ENCODE measurements around the gene FKBP1C. TPM values are rescaled to one million over a fixed set of nuclear protein-coding genes. Genes with fewer than 3 reads are reported as not detected.
"Not testable (repeated sequence)": the region's sequence is repeated elsewhere in the genome, so short reads cannot be mapped to it uniquely, and the experiment has no call there.

Gene FKBP1C
- 0.21 TPM in 1 of 2 replicates, not detected in the other for total RNA-seq (2014; rRNA removed; shearing (Covaris generic))

GRCh38 chr6:63211343-63211742, at the start of gene FKBP1C:
FKBP1C (plus strand) TSS chr6:63211469.
- DNase-seq (ENCODE audit: low read depth): not testable (repeated sequence)

GRCh38 chr6:63164047-63164803, 47.0 kb upstream of the FKBP1C start:
- not testable (repeated sequence) for DNase-seq (ENCODE audit: low read depth)

- no peak for DNase-seq (ENCODE audit: low read depth)
Observed at GRCh38 chr6:63174173-63174572, 37.1 kb upstream of the FKBP1C start.

- no peak for DNase-seq (ENCODE audit: low read depth)
Observed at GRCh38 chr6:63176181-63176580, 35.1 kb upstream of the FKBP1C start.

GRCh38 chr6:63180367-63180766, 30.9 kb upstream of the FKBP1C start:
- no peak for DNase-seq (ENCODE audit: low read depth)

- DNase-seq (ENCODE audit: low read depth): no peak
Observed at GRCh38 chr6:63186970-63187369, 24.3 kb upstream of the FKBP1C start.

- DNase-seq (ENCODE audit: low read depth): no peak
Observed at GRCh38 chr6:63188828-63189227, 22.4 kb upstream of the FKBP1C start.

- no peak for DNase-seq (ENCODE audit: low read depth)
Observed at GRCh38 chr6:63193324-63193723, 17.9 kb upstream of the FKBP1C start.

- DNase-seq (ENCODE audit: low read depth): no peak
Observed at GRCh38 chr6:63197741-63198140, 13.5 kb upstream of the FKBP1C start.

- DNase-seq (ENCODE audit: low read depth): no peak
Observed at GRCh38 chr6:63213325-63213724, 2.1 kb downstream of the FKBP1C start.

GRCh38 chr6:63214816-63215215, 3.5 kb downstream of the FKBP1C start:
- DNase-seq (ENCODE audit: low read depth): no peak

- no peak for DNase-seq (ENCODE audit: low read depth)
Observed at GRCh38 chr6:63224179-63224578, 12.9 kb downstream of the FKBP1C start.

GRCh38 chr6:63225987-63226386, 14.7 kb downstream of the FKBP1C start:
- DNase-seq (ENCODE audit: low read depth): not testable (repeated sequence)

GRCh38 chr6:63227928-63228894, 16.9 kb downstream of the FKBP1C start:
- DNase-seq (ENCODE audit: low read depth): not testable (repeated sequence)

GRCh38 chr6:63230027-63230426, 18.8 kb downstream of the FKBP1C start:
- DNase-seq (ENCODE audit: low read depth): not testable (repeated sequence)

GRCh38 chr6:63230511-63230910, 19.2 kb downstream of the FKBP1C start:
- DNase-seq (ENCODE audit: low read depth): not testable (repeated sequence)

GRCh38 chr6:63236398-63236817, 25.1 kb downstream of the FKBP1C start:
- DNase-seq (ENCODE audit: low read depth): no peak

- no peak for DNase-seq (ENCODE audit: low read depth)
Observed at GRCh38 chr6:63245420-63245819, 34.2 kb downstream of the FKBP1C start.

GRCh38 chr6:63245909-63246308, 34.6 kb downstream of the FKBP1C start:
- DNase-seq (ENCODE audit: low read depth): no peak

GRCh38 chr6:63246581-63246980, 35.3 kb downstream of the FKBP1C start:
- DNase-seq (ENCODE audit: low read depth): no peak

GRCh38 chr6:63249875-63250482, 38.7 kb downstream of the FKBP1C start:
- no peak for DNase-seq (ENCODE audit: low read depth)

GRCh38 chr6:63259153-63259552, 47.9 kb downstream of the FKBP1C start:
- DNase-seq (ENCODE audit: low read depth): no peak

Data from Daoy (cell line).